SK-N-SH (cell line): ENCODE results near the gene LAP3. TPM values are rescaled to one million over a fixed set of nuclear protein-coding genes. Genes with fewer than 3 reads are reported as not detected.

ENCODE experiments used
- CTCF ChIA-PET: fragments of 300-600, 350-600 bp; formaldehyde crosslinking; extraction: SDS; loops from one replicate; lab custom pipeline; 2021; lab: Yijun Ruan, JAX
- POLR2A ChIA-PET: fragments of 350-600 bp; sonication (Branson Sonifier 250); formaldehyde crosslinking; extraction: SDS; loops from one replicate; lab custom pipeline; 2020; ENCODE audit warnings: antibody characterized with exemption, inconsistent platforms; lab: Yijun Ruan, JAX
- DNase-seq: peaks from one replicate; pipeline ENCODE4 v3.0.0; 2012
- H2AFZ ChIP-seq: fragments of 200-600 bp; sonication (generic); 2 replicates; pipeline ENCODE4 v1.8.1; 2016; ENCODE audit warnings: antibody characterized with exemption, mild to moderate bottlenecking, low read depth
- H3F3A ChIP-seq: fragments of 200-600 bp; sonication (generic); replicated peaks from 2 replicates; pipeline ENCODE3; 2016; ENCODE audit warnings: antibody characterized with exemption, mild to moderate bottlenecking; ENCODE audit not compliant: insufficient read depth
- H3K27ac ChIP-seq, 2 experiments: fragments of 200-500 bp in 1 of 2; fragments of 200-600 bp in 1 of 2; sonication (Bioruptor generic) in 1 of 2; sonication (generic), shearing (Covaris generic) in 1 of 2; 2 replicates each; pipeline versions ENCODE4 v1.5.1 to v1.6.1; 2014 to 2016; ENCODE audit warnings: low read depth in 2 of 2, inconsistent platforms in 1 of 2, low read length in 1 of 2, mild to moderate bottlenecking in 1 of 2, mixed read lengths in 1 of 2
- H3K27me3 ChIP-seq: fragments of 200-600 bp; sonication (generic), shearing (Covaris generic); 2 replicates; pipeline ENCODE4 v1.6.1; 2016; ENCODE audit warnings: mixed run types; ENCODE audit not compliant: insufficient read depth
- H3K36me3 ChIP-seq, 2 experiments: fragments of 200-500 bp in 1 of 2; fragments of 200-600 bp in 1 of 2; sonication (Bioruptor generic) in 1 of 2; sonication (generic) in 1 of 2; replicated peaks in 1 of 2; 2 replicates each; pipeline versions ENCODE3 to v1.5.1; 2014 to 2016; ENCODE audit warnings: low read length in 1 of 2, mild to moderate bottlenecking in 1 of 2; ENCODE audit not compliant: insufficient read depth in 2 of 2, control insufficient read depth in 1 of 2
- H3K4me1 ChIP-seq, 2 experiments: fragments of 200-500 bp in 1 of 2; fragments of 200-600 bp in 1 of 2; sonication (Bioruptor generic) in 1 of 2; sonication (generic), shearing (Covaris generic) in 1 of 2; 2 replicates each; pipeline versions ENCODE4 v1.5.1 to v1.6.1; 2014 to 2016; ENCODE audit warnings: low read depth in 1 of 2, low read length in 1 of 2, mixed run types in 1 of 2; ENCODE audit not compliant: insufficient read depth in 2 of 2, control insufficient read depth in 1 of 2
- H3K4me2 ChIP-seq: fragments of 200-600 bp; sonication (generic), shearing (Covaris generic); 2 replicates; pipeline ENCODE4 v1.6.1; 2017; ENCODE audit warnings: mixed run types
- H3K4me3 ChIP-seq, 2 experiments: fragments of 200-500 bp in 1 of 2; fragments of 200-600 bp in 1 of 2; sonication (Bioruptor generic) in 1 of 2; sonication (generic), shearing (Covaris generic) in 1 of 2; 2 replicates each; pipeline versions ENCODE4 v1.5.1 to v1.8.1; 2014 to 2016; ENCODE audit warnings: low read depth in 2 of 2, inconsistent platforms in 1 of 2, low read length in 1 of 2, mild to moderate bottlenecking in 1 of 2, mixed read lengths in 1 of 2, moderate library complexity in 1 of 2
- H3K79me2 ChIP-seq: fragments of 200-600 bp; sonication (generic); 2 replicates; pipeline ENCODE4 v1.8.1; 2017; ENCODE audit warnings: mild to moderate bottlenecking; ENCODE audit not compliant: insufficient read depth
- H3K9ac ChIP-seq: fragments of 200-600 bp; sonication (generic); 2 replicates; pipeline ENCODE4 v1.6.1; 2017; ENCODE audit warnings: mixed run types
- H3K9me2 ChIP-seq: fragments of 200-600 bp; sonication (generic); 2 replicates; pipeline ENCODE4 v1.6.1; 2017; ENCODE audit warnings: mixed run types
- H3K9me3 ChIP-seq: fragments of 200-600 bp; sonication (generic); 2 replicates; pipeline ENCODE4 v1.6.1; 2017; ENCODE audit warnings: mixed run types, mild to moderate bottlenecking, moderate library complexity
- H4K20me1 ChIP-seq: fragments of 200-600 bp; sonication (generic); 2 replicates; pipeline ENCODE4 v1.6.1; 2017; ENCODE audit warnings: mild to moderate bottlenecking, mixed run types; ENCODE audit not compliant: insufficient read depth
- CHD2 ChIP-seq: fragments of 150-350 bp; IDR thresholded peaks from 2 replicates; pipeline ENCODE4 v1.6.1; 2018; ENCODE audit warnings: low read length; ENCODE audit not compliant: partially characterized antibody
- CTCF ChIP-seq: fragments of 200-600 bp; sonication (generic); IDR thresholded peaks from 2 replicates; pipeline ENCODE4 v1.6.1; 2017; ENCODE audit warnings: antibody characterized with exemption, mild to moderate bottlenecking, moderate library complexity
- EZH2phosphoT487 ChIP-seq: fragments of 200-600 bp; sonication (generic); IDR thresholded peaks from 2 replicates; pipeline ENCODE4 v1.6.1; 2017; ENCODE audit warnings: low read depth, mixed run types, mild to moderate bottlenecking, antibody characterized with exemption, moderate library complexity, borderline replicate concordance
- FOSL2 ChIP-seq: IDR thresholded peaks from 2 replicates; pipeline ENCODE4 v1.4.0; 2012; ENCODE audit warnings: low read depth, mild to moderate bottlenecking, moderate library complexity, borderline replicate concordance
- FOXJ3 ChIP-seq: sonication (generic); formaldehyde crosslinking; IDR thresholded peaks from 2 replicates; pipeline ENCODE4 v1.5.1; 2020; ENCODE audit warnings: mild to moderate bottlenecking, missing genetic modification reagents
- GABPA ChIP-seq: IDR thresholded peaks from 2 replicates; pipeline ENCODE4 v1.4.0; 2012; ENCODE audit warnings: low read depth, mild to moderate bottlenecking
- JUND ChIP-seq: IDR thresholded peaks from 2 replicates; pipeline ENCODE4 v1.4.0; 2012
- MEF2A ChIP-seq: IDR thresholded peaks from 2 replicates; pipeline ENCODE4 v1.4.0; 2012; ENCODE audit warnings: low read depth, borderline replicate concordance
- NFIC ChIP-seq: IDR thresholded peaks from 2 replicates; pipeline ENCODE4 v1.4.0; 2012; ENCODE audit warnings: borderline replicate concordance
- NRF1 ChIP-seq: IDR thresholded peaks from 2 replicates; pipeline ENCODE4 v1.6.1; 2012; ENCODE audit warnings: low read depth, mild to moderate bottlenecking, low read length
- POLR2AphosphoS5 ChIP-seq: IDR thresholded peaks from 2 replicates; pipeline ENCODE4 v1.6.1; 2012; ENCODE audit warnings: low read depth, low read length
- RAD21 ChIP-seq: IDR thresholded peaks from 2 replicates; pipeline ENCODE4 v1.6.1; 2012; ENCODE audit warnings: mild to moderate bottlenecking, low read length
- RCOR1 ChIP-seq: fragments of 150-350 bp; IDR thresholded peaks from 2 replicates; pipeline ENCODE4 v1.6.1; 2017; ENCODE audit warnings: antibody characterized with exemption, low read length
- RXRA ChIP-seq: IDR thresholded peaks from 2 replicates; pipeline ENCODE4 v1.4.0; 2012; ENCODE audit warnings: low read depth, mild to moderate bottlenecking, borderline replicate concordance
- TCF12 ChIP-seq: IDR thresholded peaks from 2 replicates; pipeline ENCODE4 v1.4.0; 2012
- USF2 ChIP-seq: fragments of 150-350 bp; IDR thresholded peaks from 2 replicates; pipeline ENCODE4 v1.6.1; 2017; ENCODE audit warnings: antibody characterized with exemption, low read length, low read depth, borderline replicate concordance
- YY1 ChIP-seq: IDR thresholded peaks from 2 replicates; pipeline ENCODE4 v1.4.0; 2012; ENCODE audit warnings: low read depth, mild to moderate bottlenecking
- WGBS: methylation state at CpG from one replicate; pipeline ENCODE4 v1.1.6; 2017; ENCODE audit warnings: low lambda C conversion rate; 5-methylcytosine and 5-hydroxymethylcytosine counted together
- polyA plus RNA-seq, 3 experiments: library from polyadenylated mRNA; depleted of rRNA; stranded (reverse); fragments of >200 nt; gene quantifications; 2 replicates each; pipeline ENCODE4 v1.2.3, GENCODE V29; 2012
- TF ChIP-seq, protein P1 (sequence below): fragments of 150-350 bp; IDR thresholded peaks from 2 replicates; pipeline ENCODE4 v1.6.1; 2016; ENCODE audit warnings: mild to moderate bottlenecking, low read depth, low read length
- TF ChIP-seq, protein P2 (sequence below): IDR thresholded peaks from 2 replicates; pipeline ENCODE4 v1.4.0; 2012; ENCODE audit warnings: low read depth, borderline replicate concordance

The LAP3 gene
- polyA plus RNA-seq, 1 of the 3 experiments (the other 2 are of a cell fraction), result 53.2 TPM

GRCh38 chr4:17560065-17560673, 16.8 kb upstream of the LAP3 start:
- H4K20me1 ChIP-seq, result no peaks in the 10 kb centered on the region
- no peaks in the 10 kb centered on the region for H3K9me2 ChIP-seq
- TF ChIP-seq NFIC (no peak), CHD2 (no peak), TCF12 (no peak), FOXJ3 (CRISPR knock-in tag) (no peak)
- no peak overlapping the region for H3K4me2 ChIP-seq
- peaks cover 0 to 17% of the 10 kb centered on the region in 2 experiments; a peak in 1 of 4 replicates for H3K4me1 ChIP-seq
- H3K79me2 ChIP-seq, result no peaks in the 10 kb centered on the region
- H3F3A ChIP-seq, result no peaks in the 10 kb centered on the region
- 81% methylated on average over 6 of the region's 6 CpGs for WGBS
- CTCF ChIA-PET, result no interaction called here
- H3K27ac ChIP-seq, result no peak overlapping the region
- H3K9me3 ChIP-seq, result no peaks in the 10 kb centered on the region
- no peaks in the 10 kb centered on the region for H3K36me3 ChIP-seq
- no peak overlapping the region for H3K9ac ChIP-seq
- peaks cover 5% of the 10 kb centered on the region; the same call in 1 of the 2 replicates for H3K27me3 ChIP-seq
- no peak for DNase-seq
- H2AFZ ChIP-seq, result no peak overlapping the region
- no peak overlapping the region for H3K4me3 ChIP-seq
- POLR2A ChIA-PET, result no interaction called here

DNA sequence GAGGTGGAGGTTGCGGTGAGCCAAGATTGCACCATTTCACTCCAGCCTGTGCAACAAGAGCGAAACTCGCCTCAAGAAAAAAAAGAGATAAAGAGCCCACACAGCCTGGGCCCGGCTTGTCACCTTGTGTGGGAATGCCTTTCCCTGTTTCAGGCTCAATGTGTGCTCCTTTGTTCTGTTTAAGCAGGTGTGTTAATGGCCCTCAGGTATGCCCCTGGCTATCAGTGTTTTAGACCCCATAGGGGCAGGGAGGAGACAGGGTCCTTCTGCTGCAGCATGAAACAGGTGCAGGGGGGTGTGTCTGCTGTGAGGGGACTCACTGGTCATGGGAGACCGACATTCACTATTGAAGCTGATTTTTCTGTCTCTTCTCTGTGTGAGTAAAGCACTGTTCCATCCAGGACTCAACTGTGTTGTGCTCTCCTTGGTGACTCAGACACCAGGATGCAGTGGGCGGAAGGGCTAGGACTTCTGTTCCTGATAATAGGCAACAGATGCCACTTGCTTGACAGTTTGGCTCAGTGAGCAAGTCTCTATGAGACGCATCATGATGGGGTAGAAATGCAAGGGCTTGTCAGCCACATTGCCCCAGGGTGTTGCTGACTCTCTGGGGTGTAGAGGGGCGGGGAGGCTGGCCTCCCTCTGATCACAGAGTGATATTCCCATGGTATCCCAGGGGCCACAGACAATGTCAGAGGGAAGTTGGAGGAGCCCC, 15.6 kb upstream of the LAP3 start:
- Histone ChIP-seq H3K4me2 (peak overlapping the region; percentile 44; the same call in 1 of the 2 replicates), H3K9ac (no peak overlapping the region), H2AFZ (no peak overlapping the region), H4K20me1 (no peaks in the 10 kb centered on the region), H3K27ac (peak overlapping the region in 1 of 2 experiments; percentile 64; a peak in 2 of 4 replicates), H3K4me3 (no peak overlapping the region), H3K9me3 (no peaks in the 10 kb centered on the region), H3K9me2 (no peaks in the 10 kb centered on the region), H3K36me3 (no peaks in the 10 kb centered on the region), H3K79me2 (no peaks in the 10 kb centered on the region), H3K27me3 (no peaks in the 10 kb centered on the region; the same call in 1 of the 2 replicates), H3F3A (no peaks in the 10 kb centered on the region), H3K4me1 (peaks cover 0 to 17% of the 10 kb centered on the region in 2 experiments; a peak in 1 of 4 replicates)
- CTCF ChIA-PET, result no interaction called here
- DNase-seq, result peak; percentile 63
- POLR2A ChIA-PET, result interaction anchor here (1.4 kb wide), 1 partner anchor 15 kb away, joined by 4 read pairs; the partner anchor contains the start of gene LAP3
- WGBS, result 60% methylated on average over 7 of the region's 8 CpGs
- TF ChIP-seq, protein P1, sequence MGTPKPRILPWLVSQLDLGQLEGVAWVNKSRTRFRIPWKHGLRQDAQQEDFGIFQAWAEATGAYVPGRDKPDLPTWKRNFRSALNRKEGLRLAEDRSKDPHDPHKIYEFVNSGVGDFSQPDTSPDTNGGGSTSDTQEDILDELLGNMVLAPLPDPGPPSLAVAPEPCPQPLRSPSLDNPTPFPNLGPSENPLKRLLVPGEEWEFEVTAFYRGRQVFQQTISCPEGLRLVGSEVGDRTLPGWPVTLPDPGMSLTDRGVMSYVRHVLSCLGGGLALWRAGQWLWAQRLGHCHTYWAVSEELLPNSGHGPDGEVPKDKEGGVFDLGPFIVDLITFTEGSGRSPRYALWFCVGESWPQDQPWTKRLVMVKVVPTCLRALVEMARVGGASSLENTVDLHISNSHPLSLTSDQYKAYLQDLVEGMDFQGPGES, result no peak
- TF ChIP-seq GABPA (no peak), RAD21 (no peak; the same call in 1 of the 2 replicates), FOSL2 (peak; percentile 35; the same call in 1 of the 2 replicates), USF2 (no peak), JUND (no peak), MEF2A (no peak), RCOR1 (peak; percentile 48; the same call in 1 of the 2 replicates), CHD2 (peak; percentile 68), CTCF (no peak), YY1 (no peak), POLR2AphosphoS5 (0 out of 2 replicates have a peak, but pooled peaks have one; percentile 14), TCF12 (peak; percentile 82), NFIC (no peak), EZH2phosphoT487 (no peak), NRF1 (no peak), RXRA (no peak)
- TF ChIP-seq, protein P2, sequence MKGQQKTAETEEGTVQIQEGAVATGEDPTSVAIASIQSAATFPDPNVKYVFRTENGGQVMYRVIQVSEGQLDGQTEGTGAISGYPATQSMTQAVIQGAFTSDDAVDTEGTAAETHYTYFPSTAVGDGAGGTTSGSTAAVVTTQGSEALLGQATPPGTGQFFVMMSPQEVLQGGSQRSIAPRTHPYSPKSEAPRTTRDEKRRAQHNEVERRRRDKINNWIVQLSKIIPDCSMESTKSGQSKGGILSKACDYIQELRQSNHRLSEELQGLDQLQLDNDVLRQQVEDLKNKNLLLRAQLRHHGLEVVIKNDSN, result no peak
